ENCODE data around the gene IMPG2.

- TF ChIP-seq CTCF (IDR thresholded peaks at IDR 0.05; ENCODE audit: low read length) (no peak), EZH2 (optimal IDR thresholded peaks at IDR 0.05; ENCODE audit: low read depth, low read length) (no peak)
Measured at GRCh38 chr3:101311676-101312075, 8.7 kb downstream of the IMPG2 start.
